Endodermal cell (in vitro differentiated cells): ENCODE results near the gene OOEP. TPM values are rescaled to one million over a fixed set of nuclear protein-coding genes. Genes with fewer than 3 reads are reported as not detected.

Experiments
- DNase-seq: peaks from one replicate; pipeline ENCODE4 v3.0.0-alpha.2; 2017
- H3K27ac ChIP-seq: 2 replicates; pipeline ENCODE4 v1.5.1; 2013; ENCODE audit warnings: mild to moderate bottlenecking, low read depth, low read length, moderate library complexity
- H3K27me3 ChIP-seq: 2 replicates; pipeline ENCODE4 v1.6.1; 2013; ENCODE audit warnings: mild to moderate bottlenecking, low read length, moderate library complexity; ENCODE audit not compliant: insufficient read depth, control insufficient read depth, poor library complexity, severe bottlenecking
- H3K36me3 ChIP-seq: 2 replicates; pipeline ENCODE4 v1.7.0; 2013; ENCODE audit warnings: mild to moderate bottlenecking, low read length, moderate library complexity; ENCODE audit not compliant: control insufficient read depth, insufficient read depth
- H3K4me1 ChIP-seq: one replicate; pipeline ENCODE4 v1.7.0; 2013; ENCODE audit warnings: low read length; ENCODE audit not compliant: control insufficient read depth, insufficient read depth
- H3K4me3 ChIP-seq: 2 replicates; pipeline ENCODE4 v1.5.1; 2013; ENCODE audit warnings: mild to moderate bottlenecking, low read length, moderate library complexity
- H3K9ac ChIP-seq: 2 replicates; pipeline ENCODE4 v1.6.1; 2013; ENCODE audit warnings: mild to moderate bottlenecking, low read length, moderate library complexity; ENCODE audit not compliant: poor library complexity, severe bottlenecking; ENCODE audit errors: extremely low read depth
- H3K9me3 ChIP-seq: 2 replicates; pipeline ENCODE4 v1.6.1; 2013; ENCODE audit warnings: mild to moderate bottlenecking, low read length, moderate library complexity; ENCODE audit not compliant: control insufficient read depth
- H3K27ac Mint-ChIP-seq: 2 replicates; pipeline ENCODE4 v1.8.0; 2020; ENCODE audit warnings: mixed read lengths
- H3K27me3 Mint-ChIP-seq: 2 replicates; pipeline ENCODE4 v1.8.0; 2021; ENCODE audit warnings: mild to moderate bottlenecking, mixed read lengths; ENCODE audit not compliant: insufficient read depth
- H3K36me3 Mint-ChIP-seq: 2 replicates; pipeline ENCODE4 v1.8.0; 2020; ENCODE audit warnings: low read depth, mixed read lengths
- H3K4me1 Mint-ChIP-seq: 2 replicates; pipeline ENCODE4 v1.8.0; 2020; ENCODE audit warnings: mixed read lengths
- H3K4me3 Mint-ChIP-seq: 2 replicates; pipeline ENCODE4 v1.8.0; 2020; ENCODE audit warnings: mild to moderate bottlenecking, moderate library complexity, mixed read lengths
- H3K9me3 Mint-ChIP-seq: 2 replicates; pipeline ENCODE4 v1.8.0; 2020; ENCODE audit warnings: mild to moderate bottlenecking, mixed read lengths
- CTCF ChIP-seq: fragments of 200-600 bp; sonication (generic); conservative IDR thresholded peaks from 2 replicates; pipeline ENCODE4 v1.5.0; 2021; ENCODE audit warnings: antibody characterized with exemption, mild to moderate bottlenecking
- WGBS, 2 experiments: methylation state at CpG; one replicate each; pipeline versions ENCODE4 v1.1.5 to v1.1.7; 2013; ENCODE audit warnings: missing lambda C conversion rate in 2 of 2, mixed read lengths in 1 of 2; ENCODE audit not compliant: insufficient coverage in 1 of 2, insufficient read length in 1 of 2; 5-methylcytosine and 5-hydroxymethylcytosine counted together
- total RNA-seq, 2 donors: library from RNA; stranded (reverse); fragmentation: NEBNext Ultra II Directional in 1 of 2; extraction: Animal tissue kit (Norgen Biotek cat#: 25700) in 1 of 2; gene quantifications; 2 replicates in 1 of 2; 3 replicates in 1 of 2; pipeline ENCODE4 v1.2.1, GENCODE V29; 2021

The OOEP gene
- total RNA-seq, 2 donors from 2014 or later, result not detected

- WGBS, 2 experiments, result 82% methylated on average over 2 of the region's 5 CpGs; no CpG with 5 or more reads in 1 of the 2 experiments
- H3K4me3 ChIP-seq, result no peak overlapping the region
- no peaks in the 10 kb centered on the region for H3K36me3 ChIP-seq
- H3K9me3 ChIP-seq, result no peaks in the 10 kb centered on the region
- DNase-seq, result no peak
- Mint-ChIP-seq H3K27ac (no peak overlapping the region), H3K9me3 (no peaks in the 10 kb centered on the region), H3K4me1 (peaks cover 11% of the 10 kb centered on the region), H3K4me3 (no peak overlapping the region), H3K36me3 (no peaks in the 10 kb centered on the region), H3K27me3 (no peaks in the 10 kb centered on the region)
- no peaks in the 10 kb centered on the region for H3K27me3 ChIP-seq
- H3K9ac ChIP-seq, result no peak overlapping the region
- no peak overlapping the region for H3K27ac ChIP-seq
- no peaks in the 10 kb centered on the region for H3K4me1 ChIP-seq
- no peak for TF ChIP-seq CTCF
Observed at GRCh38 chr6:73342174-73342573, 27.5 kb downstream of the OOEP start.

GRCh38 chr6:73341335-73341734 lies 28.4 kb downstream of the OOEP start:
- Mint-ChIP-seq H3K9me3 (no peaks in the 10 kb centered on the region), H3K4me1 (peaks cover 11% of the 10 kb centered on the region), H3K36me3 (no peaks in the 10 kb centered on the region), H3K27me3 (no peaks in the 10 kb centered on the region), H3K4me3 (no peak overlapping the region), H3K27ac (no peak overlapping the region)
- no peak overlapping the region for H3K4me3 ChIP-seq
- no peaks in the 10 kb centered on the region for H3K4me1 ChIP-seq
- no peak overlapping the region for H3K27ac ChIP-seq
- no peak for DNase-seq
- H3K27me3 ChIP-seq, result no peaks in the 10 kb centered on the region
- TF ChIP-seq CTCF, result no peak
- H3K9me3 ChIP-seq, result no peaks in the 10 kb centered on the region
- 100% methylated on average over 1 of the region's 1 CpG; no CpG with 5 or more reads in 1 of the 2 experiments for WGBS, 2 experiments
- H3K9ac ChIP-seq, result no peak overlapping the region
- H3K36me3 ChIP-seq, result no peaks in the 10 kb centered on the region

- H3K27me3 Mint-ChIP-seq, result no peaks in the 10 kb centered on the region
- H3K9me3 Mint-ChIP-seq, result no peaks in the 10 kb centered on the region
- Histone ChIP-seq H3K9me3 (no peaks in the 10 kb centered on the region), H3K27me3 (no peaks in the 10 kb centered on the region), H3K27ac (no peak overlapping the region), H3K4me3 (no peak overlapping the region), H3K9ac (no peak overlapping the region), H3K36me3 (no peaks in the 10 kb centered on the region), H3K4me1 (no peaks in the 10 kb centered on the region)
- H3K36me3 Mint-ChIP-seq, result no peaks in the 10 kb centered on the region
- no peak for DNase-seq
- H3K27ac Mint-ChIP-seq, result no peak overlapping the region
- no peak overlapping the region for H3K4me3 Mint-ChIP-seq
- WGBS, 2 experiments, result 77 to 84% methylated on average over 2 of the region's 2 CpGs
- TF ChIP-seq CTCF, result no peak
- H3K4me1 Mint-ChIP-seq, result peaks cover 11% of the 10 kb centered on the region
Observed at GRCh38 chr6:73340048-73340447, 29.6 kb downstream of the OOEP start.
